Breast epithelium (tissue), 4 donors: Measurements from ENCODE around the gene PRPF19. TPM values are rescaled to one million over a fixed set of nuclear protein-coding genes. Genes with fewer than 3 reads are reported as not detected.

Source experiments
- DNase-seq, 2 donors: peaks; one replicate each; pipeline ENCODE4 v3.0.0-alpha.2; 2019; ENCODE audit warnings: low spot score in 2 of 2
- H3K27ac ChIP-seq, 2 donors: fragments of 200-600 bp; sonication (generic) in 1 of 2; one replicate each; pipeline ENCODE4 v1.5.1; 2016 to 2019; ENCODE audit warnings: mild to moderate bottlenecking in 1 of 2
- H3K27me3 ChIP-seq, 2 donors: fragments of 200-600 bp; sonication (generic) in 1 of 2; one replicate each; pipeline versions ENCODE4 v1.5.1 to v1.6.0; 2017 to 2019; ENCODE audit warnings: control low read depth in 1 of 2, mild to moderate bottlenecking in 1 of 2
- H3K36me3 ChIP-seq: fragments of 200-600 bp; one replicate; pipeline ENCODE4 v1.5.1; 2019
- H3K4me1 ChIP-seq, 2 donors: fragments of 200-600 bp; sonication (generic); one replicate each; pipeline ENCODE4 v1.5.1; 2016 to 2019; ENCODE audit warnings: control low read depth in 1 of 2
- H3K4me3 ChIP-seq, 3 donors: fragments of 200-600 bp; sonication (generic); 1 replicate in 2 of 3; 2 replicates in 1 of 3; pipeline ENCODE4 v1.5.1; 2016 to 2019; ENCODE audit warnings: mild to moderate bottlenecking in 3 of 3, moderate library complexity in 2 of 3
- H3K9me3 ChIP-seq, 2 donors: fragments of 200-600 bp; sonication (generic) in 1 of 2; one replicate each; pipeline ENCODE4 v1.5.1; 2016 to 2019; ENCODE audit warnings: control low read depth in 1 of 2
- CTCF ChIP-seq, 3 donors: fragments of 450-650 bp; IDR thresholded peaks; one replicate each; pipeline ENCODE4 v1.5.1; 2016 to 2017; ENCODE audit warnings: antibody characterized with exemption in 3 of 3, mild to moderate bottlenecking in 3 of 3, moderate library complexity in 3 of 3
- POLR2A ChIP-seq: fragments of 450-650 bp; IDR thresholded peaks from one replicate; pipeline ENCODE4 v1.6.1; 2016; ENCODE audit warnings: antibody characterized with exemption, mild to moderate bottlenecking, moderate library complexity
- POLR2AphosphoS5 ChIP-seq, 3 donors: sonication (generic); formaldehyde crosslinking; IDR thresholded peaks; one replicate each; pipeline ENCODE4 v1.6.1; 2017; ENCODE audit warnings: antibody characterized with exemption in 3 of 3
- intact Hi-C: fragments of 100-400 bp; cut with DNase I; formaldehyde crosslinking; loops from one replicate; pipeline ENCODE4 v1.15.1; 2023; ENCODE audit warnings: low total_unique reads
- total RNA-seq, 3 donors: library from RNA; depleted of rRNA; stranded (reverse); fragments of >200 nt; gene quantifications; one replicate each; pipeline ENCODE4 v1.1.0, GENCODE V29; 2016

Gene PRPF19
- total RNA-seq, 3 donors from 2014 or later = 56.0 to 82.7 (median 81.3) TPM

- Histone ChIP-seq H3K4me1 (no peaks in the 10 kb centered on the region), H3K27ac (no peak within 1 kb of the TSS), H3K9me3 (no peaks in the 10 kb centered on the region), H3K4me3 (no peak within 1 kb of the TSS), H3K27me3 (no peaks in the 10 kb centered on the region), H3K36me3 (no peaks in the 10 kb centered on the region)
- DNase-seq = no peak
- TF ChIP-seq CTCF (IDR thresholded peaks at IDR 0.05) (no peak), POLR2A (no peak), POLR2AphosphoS5 (IDR thresholded peaks at IDR 0.05) (no peak)
- intact Hi-C loops = no loop called here
Observed at GRCh38 chr11:60855726-60856633, 50.4 kb downstream of the PRPF19 start, which contains the start of gene PTGDR2. TSS of gene PTGDR2 (minus strand) at chr11:60855950. CDS start at chr11:60853722, 2,228 bp downstream.

DNA sequence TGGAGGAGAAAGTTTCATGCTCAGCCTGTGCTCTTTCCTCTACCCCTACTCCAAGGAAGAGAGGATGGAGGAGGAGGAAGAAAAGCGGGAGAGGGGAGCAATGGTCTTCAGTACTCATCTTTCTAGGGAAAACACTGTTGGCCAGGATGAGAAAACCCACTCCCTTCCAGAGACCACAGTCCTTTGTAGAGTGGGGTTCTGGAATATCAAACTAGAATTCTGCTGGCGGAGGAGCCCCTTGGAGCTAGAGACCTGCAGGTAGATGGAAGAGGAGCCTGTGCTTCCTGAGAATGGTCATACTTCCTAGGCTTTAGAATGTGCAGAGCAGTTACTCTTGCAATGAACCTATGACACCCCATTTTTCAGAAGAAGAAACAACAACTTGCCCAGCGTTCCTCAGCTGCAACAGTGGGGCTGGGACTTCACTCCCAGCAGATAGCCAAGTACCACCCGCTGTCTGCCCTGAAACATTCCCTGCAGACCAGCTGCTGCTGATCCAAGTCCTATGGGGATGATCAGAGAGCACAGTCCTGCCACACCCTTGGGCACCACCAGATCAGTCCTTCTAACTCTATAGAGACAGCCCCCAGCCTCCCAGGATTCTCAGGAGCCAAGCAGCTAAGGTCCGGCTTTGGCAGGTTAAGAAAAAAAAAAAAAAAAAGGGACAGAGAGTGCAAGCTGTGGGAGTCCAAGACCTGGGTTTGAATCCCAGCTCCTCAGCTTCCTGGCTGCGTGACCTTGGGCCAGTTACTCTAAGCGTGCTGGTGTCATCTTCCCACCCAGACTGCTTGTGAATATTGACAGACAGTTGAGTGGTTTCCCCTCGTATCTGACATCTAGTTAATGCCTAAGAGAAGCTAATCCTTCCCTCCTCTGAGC, 51.3 kb downstream of the PRPF19 start:
- H3K27ac ChIP-seq = no peak overlapping the region
- no peaks in the 10 kb centered on the region for H3K4me1 ChIP-seq
- no peaks in the 10 kb centered on the region for H3K27me3 ChIP-seq
- no peaks in the 10 kb centered on the region for H3K9me3 ChIP-seq
- intact Hi-C loops = no loop called here
- DNase-seq = no peak
- H3K4me3 ChIP-seq = no peak overlapping the region
- TF ChIP-seq POLR2A = no peak
- no peak for TF ChIP-seq CTCF (IDR thresholded peaks at IDR 0.05)
- TF ChIP-seq POLR2AphosphoS5 (IDR thresholded peaks at IDR 0.05) = no peak
- no peaks in the 10 kb centered on the region for H3K36me3 ChIP-seq

- Histone ChIP-seq H3K27ac (no peak overlapping the region), H3K9me3 (no peaks in the 10 kb centered on the region), H3K36me3 (no peaks in the 10 kb centered on the region), H3K4me3 (no peak overlapping the region), H3K27me3 (no peaks in the 10 kb centered on the region), H3K4me1 (no peaks in the 10 kb centered on the region)
- DNase-seq = no peak
- intact Hi-C loops = no loop called here
- TF ChIP-seq POLR2A (no peak), CTCF (IDR thresholded peaks at IDR 0.05) (no peak), POLR2AphosphoS5 (IDR thresholded peaks at IDR 0.05) (no peak)
Observed at GRCh38 chr11:60854140-60854846, 52.1 kb downstream of the PRPF19 start.

DNA sequence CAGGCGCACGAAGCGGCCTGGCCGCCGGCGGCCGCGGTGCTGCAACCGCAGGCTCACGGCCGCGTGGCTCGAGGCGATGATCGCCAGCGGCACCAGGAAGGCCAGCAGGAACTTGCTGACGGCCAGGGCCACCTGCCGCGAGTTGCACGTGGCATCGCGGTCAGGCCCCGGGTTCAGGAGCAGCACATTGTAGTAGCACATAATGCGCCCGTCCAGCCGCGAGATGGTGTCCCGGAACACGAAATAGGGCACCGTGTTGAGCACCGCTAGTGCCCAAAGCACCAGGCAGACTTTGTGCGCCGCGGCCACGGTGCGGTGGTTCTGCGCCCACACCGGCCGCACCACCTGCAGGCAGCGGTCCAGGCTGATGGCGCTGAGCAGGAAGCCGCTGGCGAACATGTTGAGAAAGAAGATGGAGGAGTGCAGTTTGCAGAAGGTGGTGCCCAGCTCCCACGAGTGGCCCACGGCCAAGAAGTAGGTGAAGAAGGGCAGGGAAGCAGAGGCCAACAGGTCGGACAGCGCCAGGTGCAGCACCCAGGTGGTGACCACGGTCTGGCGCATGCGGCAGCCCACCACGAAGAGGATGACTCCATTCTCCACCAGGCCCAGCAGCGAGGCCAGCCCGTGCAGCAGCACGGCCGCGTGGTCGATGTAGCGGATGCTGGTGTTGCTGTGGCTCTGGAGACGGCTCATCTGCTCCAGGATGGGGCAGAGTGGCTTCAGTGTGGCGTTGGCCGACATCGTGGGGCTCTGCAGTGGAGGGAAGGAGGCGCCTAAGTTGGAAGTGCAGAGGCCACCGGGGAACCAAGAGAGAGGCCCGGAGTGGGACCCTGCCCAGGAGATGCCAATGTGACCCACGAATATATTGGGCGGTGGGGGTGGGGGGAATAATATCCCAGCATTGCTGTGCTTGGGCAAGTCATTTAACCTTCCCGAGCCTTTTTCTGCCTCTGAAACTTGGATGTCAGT, 53.1 kb downstream of the PRPF19 start:
- H3K9me3 ChIP-seq = no peaks in the 10 kb centered on the region
- H3K4me1 ChIP-seq = no peaks in the 10 kb centered on the region
- H3K27ac ChIP-seq = no peak overlapping the region
- TF ChIP-seq POLR2A (no peak), POLR2AphosphoS5 (IDR thresholded peaks at IDR 0.05) (no peak), CTCF (IDR thresholded peaks at IDR 0.05) (no peak)
- intact Hi-C loops = no loop called here
- no peak overlapping the region for H3K4me3 ChIP-seq
- DNase-seq = no peak
- no peaks in the 10 kb centered on the region for H3K36me3 ChIP-seq
- no peaks in the 10 kb centered on the region for H3K27me3 ChIP-seq
